Colonic mucosa (tissue), 4 donors: ENCODE measurements around the gene PCDHA8. TPM values are rescaled to one million over a fixed set of nuclear protein-coding genes. Genes with fewer than 3 reads are reported as not detected.
"Not testable (repeated sequence)": the region's sequence is repeated elsewhere in the genome, so short reads cannot be mapped to it uniquely, and the experiment has no call there.

ENCODE experiments used
- DNase-seq: peaks from one replicate; pipeline ENCODE4 v3.0.0-alpha.2; 2020
- H3K27ac ChIP-seq: fragments of 200-600 bp; one replicate; pipeline ENCODE4 v1.8.0; 2021
- H3K27me3 ChIP-seq: fragments of 200-600 bp; one replicate; pipeline ENCODE4 v1.8.0; 2021
- H3K36me3 ChIP-seq: fragments of 200-600 bp; one replicate; pipeline ENCODE4 v1.8.0; 2021
- H3K4me1 ChIP-seq: fragments of 200-600 bp; one replicate; pipeline ENCODE4 v1.8.0; 2021; ENCODE audit warnings: mild to moderate bottlenecking
- H3K4me3 ChIP-seq: fragments of 200-600 bp; one replicate; pipeline ENCODE4 v1.8.0; 2021
- H3K9ac ChIP-seq, 2 donors: one replicate each; pipeline ENCODE4 v1.7.0; 2013; ENCODE audit warnings: control low read depth in 2 of 2, low read depth in 2 of 2, low read length in 2 of 2
- H3K9me3 ChIP-seq: fragments of 200-600 bp; one replicate; pipeline ENCODE4 v1.8.0; 2021
- CTCF ChIP-seq: fragments of 200-600 bp; IDR thresholded peaks from one replicate; pipeline ENCODE4 v1.8.0; 2022; ENCODE audit warnings: antibody characterized with exemption, mild to moderate bottlenecking
- intact Hi-C: fragments of 100-400 bp; cut with DNase I; formaldehyde crosslinking; loops from one replicate; pipeline ENCODE4 v1.14.1; 2022
- total RNA-seq, 2 donors: library from RNA; stranded (reverse); fragmentation: NEBNext Ultra II Directional in 1 of 2; extraction: Animal tissue kit (Norgen Biotek cat#: 25700) in 1 of 2; gene quantifications; one replicate each; pipeline ENCODE4 v1.2.1, GENCODE V29; 2021
- donor health status: healthy.
- donor health status: DM: no; HTN: no; CAD: no.
- donor health status: DM: no; HTN: no; CAD: no.

PCDHA8 gene
- total RNA-seq, 2 donors from 2014 or later: 0.10 TPM; not detected in 1

GRCh38 chr5:140808889-140809291 is 32.1 kb upstream of the PCDHA8 start:
- DNase-seq: no peak
- no peak for TF ChIP-seq CTCF
- Histone ChIP-seq H3K9me3 (no peaks in the 10 kb centered on the region), H3K9ac (no peak overlapping the region), H3K27me3 (no peaks in the 10 kb centered on the region), H3K4me1 (no peaks in the 10 kb centered on the region), H3K36me3 (no peaks in the 10 kb centered on the region), H3K27ac (no peak overlapping the region), H3K4me3 (no peak overlapping the region)
- intact Hi-C loops: no loop called here

- H3K9me3 ChIP-seq: no peaks in the 10 kb centered on the region
- H3K27ac ChIP-seq: no peak within 1 kb of the TSS
- TF ChIP-seq CTCF: no peak
- H3K9ac ChIP-seq: no peak within 1 kb of the TSS
- no peaks in the 10 kb centered on the region for H3K27me3 ChIP-seq
- H3K36me3 ChIP-seq: no peaks in the 10 kb centered on the region
- no peak within 1 kb of the TSS for H3K4me3 ChIP-seq
- H3K4me1 ChIP-seq: no peaks in the 10 kb centered on the region
- DNase-seq: no peak
- intact Hi-C loops: no loop called here
These were observed 19.4 kb upstream of the PCDHA8 start, which contains the start of gene PCDHA5 for GRCh38 chr5:140821375-140822280. TSS of gene PCDHA5 (plus strand) at chr5:140821613.

GRCh38 chr5:140822281-140822629 is 18.7 kb upstream of the PCDHA8 start:
- Histone ChIP-seq H3K27me3 (no peaks in the 10 kb centered on the region), H3K27ac (no peak overlapping the region), H3K36me3 (no peaks in the 10 kb centered on the region), H3K9ac (no peak overlapping the region), H3K4me1 (no peaks in the 10 kb centered on the region), H3K9me3 (no peaks in the 10 kb centered on the region), H3K4me3 (no peak overlapping the region)
- no peak for DNase-seq
- intact Hi-C loops: no loop called here
- no peak for TF ChIP-seq CTCF

- H3K9ac ChIP-seq, H3K4me1 ChIP-seq, H3K27me3 ChIP-seq, H3K9me3 ChIP-seq, intact Hi-C loops, H3K4me3 ChIP-seq, H3K36me3 ChIP-seq, H3K27ac ChIP-seq, DNase-seq: not testable (repeated sequence)
These were observed 18.0 kb upstream of the PCDHA8 start for GRCh38 chr5:140822969-140823368.

GRCh38 chr5:140823475-140823874 is 17.5 kb upstream of the PCDHA8 start:
- no peak overlapping the region for H3K4me3 ChIP-seq
- no peak for TF ChIP-seq CTCF
- no peak overlapping the region for H3K27ac ChIP-seq
- peaks cover 2% of the 10 kb centered on the region for H3K9me3 ChIP-seq
- H3K27me3 ChIP-seq: no peaks in the 10 kb centered on the region
- intact Hi-C loops: no loop called here
- H3K36me3 ChIP-seq: no peaks in the 10 kb centered on the region
- no peaks in the 10 kb centered on the region for H3K4me1 ChIP-seq
- DNase-seq: no peak
- no peak overlapping the region for H3K9ac ChIP-seq

- DNase-seq: no peak
- Histone ChIP-seq H3K4me3 (no peak within 1 kb of the TSS), H3K27ac (no peak within 1 kb of the TSS), H3K9ac (no peak within 1 kb of the TSS), H3K36me3 (no peaks in the 10 kb centered on the region), H3K4me1 (no peaks in the 10 kb centered on the region), H3K9me3 (peaks cover 2% of the 10 kb centered on the region), H3K27me3 (no peaks in the 10 kb centered on the region)
- TF ChIP-seq CTCF: no peak
- intact Hi-C loops: no loop called here
These were observed 13.2 kb upstream of the PCDHA8 start, which contains the start of gene PCDHA6 for GRCh38 chr5:140827704-140828361. TSS of gene PCDHA6 (plus strand) at chr5:140827960. CDS start at chr5:140828092, 132 bp downstream.
